ENCODE measurements around the gene TMPRSS11D. TPM values are rescaled to one million over a fixed set of nuclear protein-coding genes. Genes with fewer than 3 reads are reported as not detected.

Gene TMPRSS11D
- total and polyA plus RNA-seq, 11 donors = not detected

- Histone ChIP-seq H3K9me3 (peaks cover 0 to 9% (median 0%) of the 10 kb centered on the region in 12 donors), H3K27ac (no peak overlapping the region), H3K27me3 (no peaks in the 10 kb centered on the region), H3K36me3 (no peaks in the 10 kb centered on the region), H3K4me1 (no peaks in the 10 kb centered on the region), H3K4me3 (no peak overlapping the region)
- intact Hi-C loops (cut with DNase I) = no loop called here
- WGBS, 4 donors = 3 to 10% (median 6%) methylated on average over 1 of the region's 1 CpG
- TF ChIP-seq CTCF (IDR thresholded peaks at IDR 0.05) (no peak), POLR2A (IDR thresholded peaks at IDR 0.05) (no peak)
- ATAC-seq (no peak), DNase-seq (no peak)
These were observed 26.7 kb upstream of the TMPRSS11D start for GRCh38 chr4:67910585-67910905.

- Histone ChIP-seq H3K27me3 (no peaks in the 10 kb centered on the region), H3K4me1 (no peaks in the 10 kb centered on the region), H3K4me3 (no peak overlapping the region), H3K9me3 (peaks cover 0 to 10% (median 0%) of the 10 kb centered on the region in 12 donors), H3K27ac (no peak overlapping the region), H3K36me3 (no peaks in the 10 kb centered on the region)
- ATAC-seq = no peak
- WGBS, 4 donors = 42 to 53% (median 48%) methylated on average over 6 of the region's 6 CpGs
- TF ChIP-seq CTCF (IDR thresholded peaks at IDR 0.05) = peak in 11 of 12 donors; percentile 23 to 75 (median 42)
- no peak for TF ChIP-seq POLR2A (IDR thresholded peaks at IDR 0.05)
- intact Hi-C loops (cut with DNase I) = no loop called here
- no peak for DNase-seq
These were observed 26.2 kb upstream of the TMPRSS11D start for GRCh38 chr4:67909905-67910584.

- Histone ChIP-seq H3K4me3 (no peak overlapping the region), H3K27me3 (no peaks in the 10 kb centered on the region), H3K9me3 (peaks cover 0 to 22% (median 0%) of the 10 kb centered on the region in 12 donors), H3K36me3 (no peaks in the 10 kb centered on the region), H3K27ac (no peak overlapping the region), H3K4me1 (no peaks in the 10 kb centered on the region)
- WGBS, 4 donors = 89 to 95% (median 91%) methylated on average over 4 of the region's 4 CpGs
- ATAC-seq (no peak), DNase-seq (no peak)
- intact Hi-C loops (cut with DNase I) = no loop called here
- TF ChIP-seq CTCF (IDR thresholded peaks at IDR 0.05) = no peak
These were observed 23.8 kb upstream of the TMPRSS11D start for GRCh38 chr4:67907650-67908049.

- Histone ChIP-seq H3K27me3 (no peaks in the 10 kb centered on the region), H3K4me3 (no peak overlapping the region), H3K27ac (no peak overlapping the region), H3K4me1 (no peaks in the 10 kb centered on the region), H3K36me3 (no peaks in the 10 kb centered on the region), H3K9me3 (peaks cover 0 to 14% (median 0%) of the 10 kb centered on the region in 12 donors)
- TF ChIP-seq CTCF (IDR thresholded peaks at IDR 0.05) = no peak
- TF ChIP-seq POLR2A (IDR thresholded peaks at IDR 0.05) = no peak
- intact Hi-C loops (cut with DNase I) = no loop called here
- no peak for ATAC-seq
- no peak for DNase-seq
These were observed 15.3 kb upstream of the TMPRSS11D start for GRCh38 chr4:67899096-67899495.

Measured in heart left ventricle (tissue), 16 donors.